Measurements from ENCODE around the gene MROH2A. TPM values are rescaled to one million over a fixed set of nuclear protein-coding genes. Genes with fewer than 3 reads are reported as not detected.

MROH2A gene
- total RNA-seq, 1 experiment from 2014 or later: not detected

DNA sequence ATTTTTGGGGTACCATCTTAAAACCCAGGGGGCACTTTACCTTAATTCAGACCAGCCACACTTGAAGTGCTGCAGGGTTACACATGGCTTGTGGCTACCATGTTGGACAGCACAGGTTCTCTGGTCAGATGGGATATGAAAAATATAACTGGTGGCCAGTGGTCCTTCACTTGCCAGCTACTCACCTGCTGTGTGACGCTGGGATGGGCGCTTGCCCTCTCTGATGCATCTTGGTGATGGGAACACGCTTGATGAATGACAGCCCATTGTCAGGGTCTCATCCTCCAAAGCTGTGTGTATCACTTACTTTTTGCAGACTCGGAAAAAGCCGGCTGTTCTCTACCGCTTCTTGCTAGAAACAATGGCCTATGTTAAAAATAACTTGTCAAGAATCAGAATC, 53.7 kb downstream of the MROH2A start:
- no peaks in the 10 kb centered on the region for H3K27me3 Mint-ChIP-seq (ENCODE audit: low read depth)
- no peak for ATAC-seq
- H3K9me3 Mint-ChIP-seq: no peaks in the 10 kb centered on the region
- DNase-seq (ENCODE audit: low spot score): no peak
- ChIA-PET POLR2A (interaction anchor here (0.5 kb wide), 1 partner anchor 261 kb away, joined by 3 read pairs; no protein-coding TSS in a partner anchor), CTCF (interaction anchor here (0.6 to 2.2 kb wide), 11 partner anchors 25 to 733 kb away, joined by 3 to 30 read pairs (median 5); partner anchors contain the start of genes MSL3B and UGT1A5)
- no peak overlapping the region for H3K4me3 Mint-ChIP-seq
- no peak overlapping the region for H3K27ac Mint-ChIP-seq
- TF ChIP-seq, protein P1, sequence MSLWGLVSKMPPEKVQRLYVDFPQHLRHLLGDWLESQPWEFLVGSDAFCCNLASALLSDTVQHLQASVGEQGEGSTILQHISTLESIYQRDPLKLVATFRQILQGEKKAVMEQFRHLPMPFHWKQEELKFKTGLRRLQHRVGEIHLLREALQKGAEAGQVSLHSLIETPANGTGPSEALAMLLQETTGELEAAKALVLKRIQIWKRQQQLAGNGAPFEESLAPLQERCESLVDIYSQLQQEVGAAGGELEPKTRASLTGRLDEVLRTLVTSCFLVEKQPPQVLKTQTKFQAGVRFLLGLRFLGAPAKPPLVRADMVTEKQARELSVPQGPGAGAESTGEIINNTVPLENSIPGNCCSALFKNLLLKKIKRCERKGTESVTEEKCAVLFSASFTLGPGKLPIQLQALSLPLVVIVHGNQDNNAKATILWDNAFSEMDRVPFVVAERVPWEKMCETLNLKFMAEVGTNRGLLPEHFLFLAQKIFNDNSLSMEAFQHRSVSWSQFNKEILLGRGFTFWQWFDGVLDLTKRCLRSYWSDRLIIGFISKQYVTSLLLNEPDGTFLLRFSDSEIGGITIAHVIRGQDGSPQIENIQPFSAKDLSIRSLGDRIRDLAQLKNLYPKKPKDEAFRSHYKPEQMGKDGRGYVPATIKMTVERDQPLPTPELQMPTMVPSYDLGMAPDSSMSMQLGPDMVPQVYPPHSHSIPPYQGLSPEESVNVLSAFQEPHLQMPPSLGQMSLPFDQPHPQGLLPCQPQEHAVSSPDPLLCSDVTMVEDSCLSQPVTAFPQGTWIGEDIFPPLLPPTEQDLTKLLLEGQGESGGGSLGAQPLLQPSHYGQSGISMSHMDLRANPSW (CRISPR knock-in tag; conservative IDR thresholded peaks at IDR 0.05; ENCODE audit: low read depth): no peak
- TF ChIP-seq, protein P2, sequence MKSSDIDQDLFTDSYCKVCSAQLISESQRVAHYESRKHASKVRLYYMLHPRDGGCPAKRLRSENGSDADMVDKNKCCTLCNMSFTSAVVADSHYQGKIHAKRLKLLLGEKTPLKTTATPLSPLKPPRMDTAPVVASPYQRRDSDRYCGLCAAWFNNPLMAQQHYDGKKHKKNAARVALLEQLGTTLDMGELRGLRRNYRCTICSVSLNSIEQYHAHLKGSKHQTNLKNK (CRISPR knock-in tag; IDR thresholded peaks at IDR 0.05): no peak
- TF ChIP-seq ZNF423 (CRISPR knock-in tag; IDR thresholded peaks at IDR 0.05) (no peak), ZSCAN18 (CRISPR knock-in tag; IDR thresholded peaks at IDR 0.05) (no peak), ZNF416 (CRISPR knock-in tag; IDR thresholded peaks at IDR 0.05) (no peak)
- H3K36me3 Mint-ChIP-seq: peaks cover 26% of the 10 kb centered on the region
- H3K4me1 Mint-ChIP-seq: peaks cover 7% of the 10 kb centered on the region

GRCh38 chr2:233832414-233832813, 54.3 kb downstream of the MROH2A start:
- ATAC-seq: no peak
- Mint-ChIP-seq H3K27ac (no peak overlapping the region), H3K27me3 (ENCODE audit: low read depth) (no peaks in the 10 kb centered on the region), H3K9me3 (no peaks in the 10 kb centered on the region), H3K4me1 (peaks cover 7% of the 10 kb centered on the region), H3K36me3 (peaks cover 32% of the 10 kb centered on the region), H3K4me3 (no peak overlapping the region)
- POLR2A ChIA-PET: interaction anchor here (0.5 kb wide), 1 partner anchor 262 kb away, joined by 3 read pairs; no protein-coding TSS in a partner anchor
- no peak for DNase-seq (ENCODE audit: low spot score)
- CTCF ChIA-PET: interaction anchor here (0.6 to 2.2 kb wide), 20 partner anchors 8 to 734 kb away, joined by 3 to 30 read pairs (median 4); partner anchors contain the start of genes MSL3B and UGT1A5
- TF ChIP-seq ZBTB21 (CRISPR knock-in tag; IDR thresholded peaks at IDR 0.05; ENCODE audit: borderline replicate concordance) (no peak), ELF4 (CRISPR knock-in tag; IDR thresholded peaks at IDR 0.05; ENCODE audit: low read depth) (no peak), HMGA2 (CRISPR knock-in tag; IDR thresholded peaks at IDR 0.05) (no peak), TP53 (CRISPR knock-in tag; IDR thresholded peaks at IDR 0.05) (no peak), IRF2 (CRISPR knock-in tag; IDR thresholded peaks at IDR 0.05; ENCODE audit: borderline replicate concordance, low read depth) (no peak), USF1 (CRISPR knock-in tag; IDR thresholded peaks at IDR 0.05) (no peak), PRDM15 (CRISPR knock-in tag; IDR thresholded peaks at IDR 0.05) (no peak), ATF1 (CRISPR knock-in tag; IDR thresholded peaks at IDR 0.05) (no peak)
